ENCODE measurements around the gene BNIP2.

DNA sequence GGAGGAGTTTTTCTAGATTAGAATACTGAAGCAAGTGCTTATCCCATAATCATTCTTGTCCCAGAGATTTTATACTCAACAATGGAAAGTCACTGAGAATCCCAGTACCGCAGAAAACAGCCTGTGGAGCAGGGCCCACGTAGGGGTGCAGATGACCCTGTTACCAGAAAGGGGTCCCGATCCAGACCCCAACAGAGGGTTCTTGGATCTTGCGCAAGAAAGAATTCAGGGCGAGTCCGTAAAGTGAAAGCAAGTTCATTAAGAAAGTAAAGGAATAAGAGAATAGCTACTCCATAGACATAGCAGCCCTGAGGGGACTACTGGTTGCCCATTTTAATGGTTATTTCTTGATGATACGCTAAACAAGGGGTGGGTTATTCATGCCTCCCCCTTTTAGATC is 75.0 kb downstream of the BNIP2 start:
- TF ChIP-seq, protein P1, sequence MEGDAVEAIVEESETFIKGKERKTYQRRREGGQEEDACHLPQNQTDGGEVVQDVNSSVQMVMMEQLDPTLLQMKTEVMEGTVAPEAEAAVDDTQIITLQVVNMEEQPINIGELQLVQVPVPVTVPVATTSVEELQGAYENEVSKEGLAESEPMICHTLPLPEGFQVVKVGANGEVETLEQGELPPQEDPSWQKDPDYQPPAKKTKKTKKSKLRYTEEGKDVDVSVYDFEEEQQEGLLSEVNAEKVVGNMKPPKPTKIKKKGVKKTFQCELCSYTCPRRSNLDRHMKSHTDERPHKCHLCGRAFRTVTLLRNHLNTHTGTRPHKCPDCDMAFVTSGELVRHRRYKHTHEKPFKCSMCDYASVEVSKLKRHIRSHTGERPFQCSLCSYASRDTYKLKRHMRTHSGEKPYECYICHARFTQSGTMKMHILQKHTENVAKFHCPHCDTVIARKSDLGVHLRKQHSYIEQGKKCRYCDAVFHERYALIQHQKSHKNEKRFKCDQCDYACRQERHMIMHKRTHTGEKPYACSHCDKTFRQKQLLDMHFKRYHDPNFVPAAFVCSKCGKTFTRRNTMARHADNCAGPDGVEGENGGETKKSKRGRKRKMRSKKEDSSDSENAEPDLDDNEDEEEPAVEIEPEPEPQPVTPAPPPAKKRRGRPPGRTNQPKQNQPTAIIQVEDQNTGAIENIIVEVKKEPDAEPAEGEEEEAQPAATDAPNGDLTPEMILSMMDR (IDR thresholded peaks at IDR 0.05; ENCODE audit: low read depth, low read length, missing input control) = no peak
- no peak for TF ChIP-seq TAF1 (conservative IDR thresholded peaks at IDR 0.05)
- TF ChIP-seq, protein P2, sequence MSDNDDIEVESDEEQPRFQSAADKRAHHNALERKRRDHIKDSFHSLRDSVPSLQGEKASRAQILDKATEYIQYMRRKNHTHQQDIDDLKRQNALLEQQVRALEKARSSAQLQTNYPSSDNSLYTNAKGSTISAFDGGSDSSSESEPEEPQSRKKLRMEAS (IDR thresholded peaks at IDR 0.05) = no peak
- no peak for TF ChIP-seq GABPA (IDR thresholded peaks at IDR 0.05 in 1 of 2, conservative IDR thresholded peaks at IDR 0.05 in 1 of 2)
- TF ChIP-seq NR2F2 (IDR thresholded peaks at IDR 0.05) = no peak
- no peak for TF ChIP-seq RAD21 (IDR thresholded peaks at IDR 0.05)
- TF ChIP-seq JUND (IDR thresholded peaks at IDR 0.05) = no peak
- no peak for TF ChIP-seq HNF4A (conservative IDR thresholded peaks at IDR 0.05)

All from liver (tissue), 3 donors.